ENCODE results near the gene UGT1A10. TPM values are rescaled to one million over a fixed set of nuclear protein-coding genes. Genes with fewer than 3 reads are reported as not detected.

Gene UGT1A10
- total RNA-seq, 1 experiment from 2014 or later = not detected

GRCh38 chr2:233821709-233822100 lies 185.5 kb downstream of the UGT1A10 start:
- H3K27ac ChIP-seq (ENCODE audit: low read depth, low read length) = no peak overlapping the region
- intact Hi-C loops (cut with micrococcal nuclease) = no loop called here
- H3K79me2 ChIP-seq (ENCODE audit: insufficient read depth, low read length) = no peaks in the 10 kb centered on the region

GRCh38 chr2:233822101-233822771 lies 186.0 kb downstream of the UGT1A10 start:
- Histone ChIP-seq H3K4me1 (ENCODE audit: control insufficient read depth in 1 of 2, insufficient read depth in 2 of 2, low read length in 2 of 2) (no peaks in the 10 kb centered on the region), H3K9me3 (ENCODE audit: control insufficient read depth in 1 of 2, insufficient read depth in 1 of 2, low read depth in 1 of 2, low read length in 2 of 2) (no peaks in the 10 kb centered on the region), H3K9ac (ENCODE audit: low read length) (no peak overlapping the region), H3K4me2 (ENCODE audit: low read length) (no peak overlapping the region), H2AFZ (ENCODE audit: low read depth, low read length, poor library complexity, severe bottlenecking) (no peak overlapping the region), H3K27me3 (ENCODE audit: insufficient read depth, low read length) (no peaks in the 10 kb centered on the region), H3K36me3 (ENCODE audit: control insufficient read depth in 1 of 2, insufficient read depth in 2 of 2, low read length in 2 of 2) (no peaks in the 10 kb centered on the region), H3K4me3 (replicated peaks in 1 of 2; ENCODE audit: low read depth in 1 of 2, low read length in 2 of 2) (no peak overlapping the region), H3K9me2 (ENCODE audit: insufficient read depth) (no peaks in the 10 kb centered on the region), H3K27ac (ENCODE audit: low read depth, low read length) (no peak overlapping the region), H4K20me1 (ENCODE audit: insufficient read depth) (no peaks in the 10 kb centered on the region), H3K79me2 (ENCODE audit: insufficient read depth, low read length) (no peaks in the 10 kb centered on the region)
- BruUV-seq (replicated peaks) = no TSS peak
- ChIA-PET CTCF (no interaction called here), POLR2A (no interaction called here), RAD21 (ENCODE audit: low non-redundant PET in 1 of 2, low total read pairs in 2 of 2, uncharacterized antibody in 2 of 2, unreplicated experiment in 2 of 2) (no interaction called here)
- intact Hi-C loops (cut with micrococcal nuclease) = no loop called here
- ATAC-seq = no peak
- no peak for DNase-seq (ENCODE audit: low read depth, low spot score)
- no peak for TF ChIP-seq POLR2A (IDR thresholded peaks at IDR 0.05; ENCODE audit: borderline replicate concordance, extremely low read depth, insufficient read depth, insufficient read length)
- no peak for TF ChIP-seq SP1 (IDR thresholded peaks at IDR 0.05; ENCODE audit: low read depth)
- TF ChIP-seq TCF7L2 (IDR thresholded peaks at IDR 0.05; ENCODE audit: borderline replicate concordance, extremely low read depth, insufficient read depth, insufficient read length) = no peak
- no peak for TF ChIP-seq EGR1 (IDR thresholded peaks at IDR 0.05; ENCODE audit: low read depth)
- TF ChIP-seq ATF3 (IDR thresholded peaks at IDR 0.05) = no peak
- TF ChIP-seq SRF (IDR thresholded peaks at IDR 0.05; ENCODE audit: low read depth) = no peak
- no peak for TF ChIP-seq ZBTB33 (IDR thresholded peaks at IDR 0.05; ENCODE audit: extremely low read depth, insufficient replicate concordance, low read length)
- TF ChIP-seq FOSL1 (IDR thresholded peaks at IDR 0.05; ENCODE audit: low read depth) = no peak
- no peak for TF ChIP-seq ZNF274 (IDR thresholded peaks at IDR 0.05; ENCODE audit: low read depth, low read length)
- no peak for TF ChIP-seq SIN3A (IDR thresholded peaks at IDR 0.05; ENCODE audit: low read depth)
- TF ChIP-seq ELF1 (IDR thresholded peaks at IDR 0.05; ENCODE audit: borderline replicate concordance, low read depth) = no peak
- TF ChIP-seq POLR2AphosphoS5 (IDR thresholded peaks at IDR 0.05; ENCODE audit: low read depth, low read length) = no peak
- TF ChIP-seq MAX (IDR thresholded peaks at IDR 0.05) = no peak

More at GRCh38 chr2:233821709-233822100, 185.5 kb downstream of the UGT1A10 start:
- ChIA-PET POLR2A (no interaction called here), CTCF (no interaction called here), RAD21 (ENCODE audit: low non-redundant PET in 1 of 2, low total read pairs in 2 of 2, uncharacterized antibody in 2 of 2, unreplicated experiment in 2 of 2) (no interaction called here)
- no peak overlapping the region for H3K4me2 ChIP-seq (ENCODE audit: low read length)
- H3K9ac ChIP-seq (ENCODE audit: low read length) = no peak overlapping the region
- H3K36me3 ChIP-seq (ENCODE audit: control insufficient read depth in 1 of 2, insufficient read depth in 2 of 2, low read length in 2 of 2) = no peaks in the 10 kb centered on the region
- H3K27me3 ChIP-seq (ENCODE audit: insufficient read depth, low read length) = no peaks in the 10 kb centered on the region
- no peaks in the 10 kb centered on the region for H3K9me2 ChIP-seq (ENCODE audit: insufficient read depth)
- DNase-seq (ENCODE audit: low read depth, low spot score) (no peak), ATAC-seq (no peak)
- H3K9me3 ChIP-seq (ENCODE audit: control insufficient read depth in 1 of 2, insufficient read depth in 1 of 2, low read depth in 1 of 2, low read length in 2 of 2) = no peaks in the 10 kb centered on the region
- H3K4me1 ChIP-seq (ENCODE audit: control insufficient read depth in 1 of 2, insufficient read depth in 2 of 2, low read length in 2 of 2) = no peaks in the 10 kb centered on the region
- BruUV-seq (replicated peaks) = no TSS peak
- H4K20me1 ChIP-seq (ENCODE audit: insufficient read depth) = no peaks in the 10 kb centered on the region
- H3K4me3 ChIP-seq (replicated peaks in 1 of 2; ENCODE audit: low read depth in 1 of 2, low read length in 2 of 2) = no peak overlapping the region
- TF ChIP-seq SIN3A (IDR thresholded peaks at IDR 0.05; ENCODE audit: low read depth) (no peak), CEBPB (IDR thresholded peaks at IDR 0.05; ENCODE audit: low read depth) (no peak), CBX3 (IDR thresholded peaks at IDR 0.05; ENCODE audit: low read depth) (no peak), MAX (IDR thresholded peaks at IDR 0.05) (no peak), YY1 (IDR thresholded peaks at IDR 0.05; ENCODE audit: extremely low read depth, insufficient replicate concordance, low read depth, low read length) (no peak), EZH2phosphoT487 (IDR thresholded peaks at IDR 0.05; ENCODE audit: borderline replicate concordance) (no peak), RAD21 (IDR thresholded peaks at IDR 0.05; ENCODE audit: low read depth) (no peak), TCF7L2 (IDR thresholded peaks at IDR 0.05; ENCODE audit: borderline replicate concordance, extremely low read depth, insufficient read depth, insufficient read length) (no peak), ATF3 (IDR thresholded peaks at IDR 0.05) (no peak), SP1 (IDR thresholded peaks at IDR 0.05; ENCODE audit: low read depth) (no peak)
- H2AFZ ChIP-seq (ENCODE audit: low read depth, low read length, poor library complexity, severe bottlenecking) = no peak overlapping the region

Data from HCT116 (cell line).